ENCODE measurements around the gene NRCAM.

The NRCAM gene

DNA sequence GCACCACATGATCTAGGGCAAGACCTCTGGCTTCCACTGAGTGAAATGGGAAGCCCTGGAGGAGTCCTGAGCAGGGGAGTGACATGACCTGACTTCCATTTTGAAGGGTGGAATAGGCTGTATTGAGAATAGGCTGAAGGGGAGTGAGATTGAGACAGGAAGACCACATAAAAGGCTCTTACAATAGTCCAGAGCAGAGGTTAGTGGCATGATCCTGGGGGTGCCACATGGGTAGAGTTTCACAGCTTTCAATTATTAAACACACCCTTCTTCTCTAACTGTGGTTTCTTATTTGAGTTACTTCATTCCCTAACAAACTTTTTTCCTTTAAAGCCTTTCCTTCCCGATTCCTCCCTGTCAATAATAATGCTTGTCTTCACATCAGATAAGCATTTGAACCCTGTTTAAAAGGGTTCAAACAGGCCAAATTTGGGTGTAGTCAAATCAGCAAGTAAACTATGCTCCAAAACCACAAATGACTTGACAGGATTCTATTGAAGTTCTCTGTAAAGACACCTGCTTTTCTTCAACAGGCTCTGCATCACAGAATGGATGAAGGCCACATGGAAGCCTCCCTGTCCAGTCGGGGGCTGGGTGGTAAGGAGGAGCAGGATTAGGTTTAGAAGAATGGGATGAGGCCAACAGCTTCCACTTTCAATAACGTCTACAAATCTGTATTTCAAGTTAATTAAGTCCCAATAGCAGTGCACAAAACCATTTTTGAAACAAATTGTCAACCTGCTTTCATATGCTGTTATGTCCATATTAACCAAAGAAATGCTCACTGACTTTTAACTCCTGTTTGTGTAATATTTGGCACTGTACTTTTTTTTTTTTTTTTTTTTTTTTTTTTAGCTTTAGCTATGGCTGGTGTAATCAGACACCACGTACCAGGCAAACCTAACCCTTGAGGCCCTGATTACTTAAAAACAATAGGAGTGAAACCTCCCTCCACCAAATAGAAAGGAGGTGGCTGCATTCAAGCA, 131.9 kb downstream of the NRCAM start:
- peak; percentile 22 for DNase-seq (ENCODE audit: low read depth)
- no peak overlapping the region for H3K4me3 ChIP-seq (replicated peaks; ENCODE audit: low read depth, low read length)

DNA sequence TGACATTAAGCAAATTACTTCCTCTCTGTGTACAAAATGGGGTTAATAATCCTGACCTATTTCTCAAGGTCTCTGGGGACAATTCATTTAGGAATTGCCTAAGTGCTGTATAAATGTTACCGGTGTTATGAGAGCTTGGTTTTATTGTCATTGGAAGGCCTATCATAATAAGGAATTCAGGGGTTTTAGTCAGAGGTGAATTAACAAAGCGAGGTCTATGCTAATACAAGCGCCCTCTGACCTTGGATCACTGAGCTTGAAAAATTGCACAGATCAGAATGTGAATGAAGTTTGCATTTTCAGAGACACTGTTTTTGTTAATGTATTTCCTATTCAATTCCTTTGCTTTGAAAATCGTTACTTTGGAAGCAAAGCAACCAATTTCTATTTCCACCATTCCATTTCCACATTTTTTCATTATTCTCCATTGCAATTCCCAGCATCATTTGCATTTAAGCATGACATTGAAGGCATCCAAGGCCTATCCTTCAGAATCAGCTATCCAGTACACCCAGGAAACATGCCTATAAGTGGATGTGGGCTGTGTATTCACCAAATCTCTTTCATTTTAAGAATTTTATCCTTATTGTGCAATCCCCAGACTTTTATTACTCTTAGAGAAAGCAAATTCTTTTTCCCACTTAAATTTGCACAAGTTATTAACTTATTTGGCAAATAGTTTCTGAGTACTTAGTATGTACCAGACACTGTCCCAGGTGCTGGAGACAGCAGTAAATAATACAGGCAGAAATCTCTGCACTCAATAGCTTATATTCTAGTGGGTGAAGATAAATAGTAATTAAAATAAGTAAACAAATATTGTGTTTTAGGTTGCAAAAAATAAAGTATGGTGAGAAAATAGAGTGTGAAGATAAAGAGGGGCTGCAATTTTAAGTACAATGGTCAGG, 133.1 kb downstream of the NRCAM start:
- TF ChIP-seq, protein P1, sequence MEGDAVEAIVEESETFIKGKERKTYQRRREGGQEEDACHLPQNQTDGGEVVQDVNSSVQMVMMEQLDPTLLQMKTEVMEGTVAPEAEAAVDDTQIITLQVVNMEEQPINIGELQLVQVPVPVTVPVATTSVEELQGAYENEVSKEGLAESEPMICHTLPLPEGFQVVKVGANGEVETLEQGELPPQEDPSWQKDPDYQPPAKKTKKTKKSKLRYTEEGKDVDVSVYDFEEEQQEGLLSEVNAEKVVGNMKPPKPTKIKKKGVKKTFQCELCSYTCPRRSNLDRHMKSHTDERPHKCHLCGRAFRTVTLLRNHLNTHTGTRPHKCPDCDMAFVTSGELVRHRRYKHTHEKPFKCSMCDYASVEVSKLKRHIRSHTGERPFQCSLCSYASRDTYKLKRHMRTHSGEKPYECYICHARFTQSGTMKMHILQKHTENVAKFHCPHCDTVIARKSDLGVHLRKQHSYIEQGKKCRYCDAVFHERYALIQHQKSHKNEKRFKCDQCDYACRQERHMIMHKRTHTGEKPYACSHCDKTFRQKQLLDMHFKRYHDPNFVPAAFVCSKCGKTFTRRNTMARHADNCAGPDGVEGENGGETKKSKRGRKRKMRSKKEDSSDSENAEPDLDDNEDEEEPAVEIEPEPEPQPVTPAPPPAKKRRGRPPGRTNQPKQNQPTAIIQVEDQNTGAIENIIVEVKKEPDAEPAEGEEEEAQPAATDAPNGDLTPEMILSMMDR (IDR thresholded peaks at IDR 0.05; ENCODE audit: low read length, missing control alignments) = no peak
- H3K4me3 ChIP-seq (replicated peaks; ENCODE audit: low read depth, low read length) = no peak overlapping the region
- no peak for DNase-seq (ENCODE audit: low read depth)

More for the DNA sequence above, 131.9 kb downstream of the NRCAM start:
- TF ChIP-seq, protein P1 (IDR thresholded peaks at IDR 0.05; ENCODE audit: low read length, missing control alignments) = no peak

DNA sequence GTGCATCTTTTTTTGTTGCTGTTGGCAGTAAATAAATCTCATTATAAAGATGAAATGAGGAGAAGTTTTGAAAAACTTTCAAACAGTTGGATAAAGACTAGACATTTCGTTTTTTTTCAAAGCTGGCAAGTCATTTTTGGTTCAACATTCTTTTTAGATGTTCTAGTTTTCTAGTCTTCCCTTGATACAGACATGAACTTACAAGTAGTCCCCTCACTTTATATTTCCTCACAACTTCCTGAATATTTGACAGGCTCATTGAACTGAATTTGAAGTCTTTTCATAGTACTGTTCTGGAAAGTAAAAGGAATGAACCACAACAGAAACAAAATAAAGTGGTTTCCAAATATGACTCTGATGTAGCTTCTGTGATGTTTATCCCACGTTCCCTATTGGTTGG, 134.2 kb downstream of the NRCAM start:
- TF ChIP-seq, protein P1 (IDR thresholded peaks at IDR 0.05; ENCODE audit: low read length, missing control alignments) = no peak
- no peak for DNase-seq (ENCODE audit: low read depth)
- H3K4me3 ChIP-seq (replicated peaks; ENCODE audit: low read depth, low read length) = no peak overlapping the region

DNA sequence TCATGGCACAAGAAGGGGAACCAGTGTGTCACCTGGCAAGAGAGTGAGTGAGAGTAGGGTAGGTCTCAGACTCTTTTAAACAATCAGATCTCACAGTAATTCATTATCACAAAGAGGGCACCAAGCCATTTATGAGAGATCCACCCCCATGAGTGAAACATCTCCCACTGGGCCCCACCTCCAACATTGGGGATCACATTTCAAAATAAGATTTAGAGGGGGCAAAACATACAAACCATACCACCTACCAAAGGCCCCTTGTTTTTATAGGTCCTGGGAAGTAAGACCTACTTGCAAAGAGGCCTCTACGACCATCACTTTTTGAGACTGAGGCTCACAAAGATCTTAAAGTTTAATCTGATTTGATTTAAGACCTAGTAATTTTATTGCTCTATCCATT, 134.9 kb downstream of the NRCAM start:
- H3K4me3 ChIP-seq (replicated peaks; ENCODE audit: low read depth, low read length) = no peak overlapping the region
- TF ChIP-seq, protein P1 (IDR thresholded peaks at IDR 0.05; ENCODE audit: low read length, missing control alignments) = no peak
- no peak for DNase-seq (ENCODE audit: low read depth)

DNA sequence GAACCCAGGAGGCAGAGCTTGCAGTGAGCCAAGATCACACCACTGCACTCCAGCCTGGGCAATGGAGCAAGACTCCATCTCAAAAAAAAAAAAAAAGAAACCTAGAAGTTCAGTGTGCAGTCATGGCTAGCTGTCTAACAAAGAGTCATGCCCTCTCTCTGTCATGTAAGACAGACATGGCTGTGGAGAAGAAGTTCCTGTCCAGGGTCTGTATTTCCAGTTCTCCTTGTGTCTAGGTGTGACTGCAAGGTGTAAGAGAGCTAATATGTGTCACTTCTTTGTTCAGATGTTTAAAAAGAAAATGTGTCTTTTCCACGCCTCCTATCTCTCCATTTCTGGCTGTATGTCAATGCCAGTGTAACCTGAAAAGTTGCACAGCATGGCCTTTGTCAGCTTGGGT, 139.5 kb downstream of the NRCAM start:
- TF ChIP-seq, protein P1 (IDR thresholded peaks at IDR 0.05; ENCODE audit: low read length, missing control alignments) = no peak
- no peak for DNase-seq (ENCODE audit: low read depth)
- H3K4me3 ChIP-seq (replicated peaks; ENCODE audit: low read depth, low read length) = no peak overlapping the region

DNA sequence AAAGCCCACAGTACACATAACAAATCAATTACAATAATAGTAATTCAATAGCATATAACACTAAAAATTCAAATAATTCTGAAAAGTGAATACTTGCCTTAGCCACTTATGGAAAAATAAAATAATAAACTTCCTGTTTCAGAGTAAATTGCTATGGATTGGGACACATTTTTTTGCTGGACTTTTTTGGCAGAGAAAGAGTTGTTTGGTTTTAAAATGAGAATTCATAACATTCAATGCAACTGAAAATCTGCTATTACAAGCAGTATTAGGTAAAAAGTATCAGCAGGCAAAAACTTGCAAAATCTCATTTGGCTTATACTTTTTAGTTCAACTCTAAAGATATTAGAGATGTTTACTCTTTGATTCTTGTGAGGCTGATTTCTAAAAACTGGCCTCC, 141.7 kb downstream of the NRCAM start:
- no peak overlapping the region for H3K4me3 ChIP-seq (replicated peaks; ENCODE audit: low read depth, low read length)
- no peak for DNase-seq (ENCODE audit: low read depth)
- TF ChIP-seq, protein P1 (IDR thresholded peaks at IDR 0.05; ENCODE audit: low read length, missing control alignments) = no peak

Data from fibroblast of pulmonary artery (primary cell).